K562 (cell line): ENCODE results near the gene NACC1. TPM values are rescaled to one million over a fixed set of nuclear protein-coding genes. Genes with fewer than 3 reads are reported as not detected.

ENCODE experiments used
- ATF1 ChIP-seq, 2 experiments: fragments of 450-650 bp in 1 of 2; IDR thresholded peaks; 2 replicates each; pipeline ENCODE4 v1.6.1; 2016; ENCODE audit warnings: missing compliant biosample characterization in 1 of 2, missing genetic modification characterization in 1 of 2
- BACH1 ChIP-seq: fragments of 200-800 bp; sonication (Bioruptor generic); IDR thresholded peaks from 2 replicates; pipeline ENCODE4 v1.6.1; 2016; ENCODE audit warnings: missing genetic modification characterization, missing compliant biosample characterization
- ERF ChIP-seq: fragments of 450-650 bp; formaldehyde crosslinking; IDR thresholded peaks from 2 replicates; pipeline ENCODE4 v1.4.0; 2020; ENCODE audit warnings: mild to moderate bottlenecking, mixed read lengths
- MAX ChIP-seq: sonication (generic); formaldehyde crosslinking; IDR thresholded peaks from 2 replicates; pipeline ENCODE4 v1.9.0; 2022; ENCODE audit warnings: mild to moderate bottlenecking, missing genetic modification reagents
- NR4A1 ChIP-seq, 2 experiments: fragments of 250-450 bp in 1 of 2; fragments of 450-650 bp in 1 of 2; sonication (Bioruptor Pico) in 1 of 2; IDR thresholded peaks; 2 replicates each; pipeline versions ENCODE4 v1.4.0 to v1.6.1; 2016 to 2020; ENCODE audit warnings: mild to moderate bottlenecking in 2 of 2, missing compliant biosample characterization in 1 of 2, missing genetic modification characterization in 1 of 2, moderate library complexity in 1 of 2
- NUFIP1 ChIP-seq: fragments of 450-650 bp; IDR thresholded peaks from 2 replicates; pipeline ENCODE4 v1.6.1; 2018; ENCODE audit not compliant: partially characterized antibody
- POLR2AphosphoS5 ChIP-seq: IDR thresholded peaks from 2 replicates; pipeline ENCODE4 v1.6.1; 2011; ENCODE audit warnings: mild to moderate bottlenecking, low read depth, low read length, moderate library complexity; ENCODE audit not compliant: control insufficient read depth, insufficient read depth
- RB1 ChIP-seq: fragments of 450-650 bp; IDR thresholded peaks from 2 replicates; pipeline ENCODE4 v1.6.1; 2017; ENCODE audit warnings: low read depth, mild to moderate bottlenecking
- RBFOX2 ChIP-seq: fragments of 200-400 bp; formaldehyde crosslinking; IDR thresholded peaks from 2 replicates; pipeline ENCODE4 v1.6.1; 2017; ENCODE audit warnings: low read depth, mild to moderate bottlenecking, low read length, moderate library complexity
- RHOXF2B ChIP-seq: fragments of 250-450 bp; sonication (Bioruptor Pico); conservative IDR thresholded peaks from 2 replicates; pipeline ENCODE4 v1.5.1; 2021
- SMAD4 ChIP-seq: fragments of 250-450 bp; sonication (Bioruptor Pico); conservative IDR thresholded peaks from 2 replicates; pipeline ENCODE4 v1.8.0; 2021; ENCODE audit warnings: inconsistent platforms, mild to moderate bottlenecking, moderate library complexity
- TCF3 ChIP-seq: sonication (generic); formaldehyde crosslinking; IDR thresholded peaks from 2 replicates; pipeline ENCODE4 v1.4.0; 2020; ENCODE audit warnings: mild to moderate bottlenecking, missing genetic modification reagents
- TFE3 ChIP-seq: fragments of 450-650 bp; formaldehyde crosslinking; IDR thresholded peaks from 2 replicates; pipeline ENCODE4 v1.4.0; 2020; ENCODE audit warnings: mild to moderate bottlenecking, mixed read lengths
- ZBTB2 ChIP-seq: fragments of 450-650 bp; IDR thresholded peaks from 2 replicates; pipeline ENCODE4 v1.6.1; 2016; ENCODE audit warnings: antibody characterized with exemption
- ZNF3 ChIP-seq: fragments of 250-450 bp; sonication (Bioruptor Pico); IDR thresholded peaks from 2 replicates; pipeline ENCODE4 v1.5.0; 2021; ENCODE audit warnings: mild to moderate bottlenecking, moderate library complexity
- ZNF717 ChIP-seq: fragments of 250-450 bp; sonication (Bioruptor Pico); IDR thresholded peaks from 2 replicates; pipeline ENCODE4 v1.5.0; 2021
- polyA plus RNA-seq, 8 experiments: library from polyadenylated mRNA; depleted of rRNA in 4 of 8; stranded (reverse) in 5 of 8; unstranded in 3 of 8; fragments of >200 nt; fragmentation: Nextera tagmentation in 2 of 8; fragmentation: Illumina TruSeq in 1 of 8; extraction: Ambion mirVana in 2 of 8; extraction: Trizol in 1 of 8; gene quantifications; 2 replicates each; pipeline versions ENCODE4 v1.2.1 to v1.2.3, GENCODE V29; 2011 to 2014; ENCODE audit warnings: inconsistent platforms in 1 of 8, missing spikeins in 1 of 8
- total RNA-seq, 7 experiments: library from RNA; depleted of rRNA in 6 of 7; stranded (reverse); fragments of >200 nt in 6 of 7; fragmentation: Illumina TruSeq in 2 of 7; extraction: Trizol in 2 of 7; gene quantifications; 2 replicates each; pipeline versions ENCODE4 v1.2.1 to v1.2.3, GENCODE V29; 2011 to 2021; ENCODE audit warnings: low replicate concordance in 1 of 7
- TF ChIP-seq, protein P1 (sequence below): fragments of 450-650 bp; IDR thresholded peaks from 2 replicates; pipeline ENCODE4 v1.6.1; 2018; ENCODE audit not compliant: partially characterized antibody

Gene NACC1
- total and polyA plus RNA-seq, 9 of the 15 experiments (the other 6 are each of a cell fraction or from before 2014, with no cell fraction given) = 0.04 to 96.6 (median 25.8) TPM

DNA sequence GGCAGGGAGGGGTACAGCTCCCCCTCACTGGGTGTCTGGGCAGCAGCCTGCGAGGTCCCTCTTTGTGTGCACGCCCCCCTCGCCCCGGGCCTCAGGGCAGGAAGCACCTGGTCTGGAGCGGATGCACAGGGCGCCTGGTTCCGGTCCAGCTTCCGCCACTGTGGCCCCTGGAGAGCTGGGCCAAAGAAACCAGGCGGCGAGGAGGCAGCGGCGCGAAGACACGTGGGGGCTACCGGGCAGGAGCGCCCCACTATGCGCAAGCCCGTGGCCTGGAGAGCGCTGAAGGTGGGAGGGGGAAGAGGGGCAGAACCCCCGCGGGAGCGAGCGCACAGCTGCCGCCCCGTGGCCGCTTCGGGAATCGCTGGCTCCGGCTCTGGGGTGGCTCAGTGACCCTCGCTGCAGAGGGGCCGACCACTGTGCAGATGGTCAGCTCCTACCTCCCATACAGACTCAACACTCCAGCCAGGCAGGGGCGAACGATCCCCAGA, 13.7 kb upstream of the NACC1 start (continued):
- TF ChIP-seq, protein P1, sequence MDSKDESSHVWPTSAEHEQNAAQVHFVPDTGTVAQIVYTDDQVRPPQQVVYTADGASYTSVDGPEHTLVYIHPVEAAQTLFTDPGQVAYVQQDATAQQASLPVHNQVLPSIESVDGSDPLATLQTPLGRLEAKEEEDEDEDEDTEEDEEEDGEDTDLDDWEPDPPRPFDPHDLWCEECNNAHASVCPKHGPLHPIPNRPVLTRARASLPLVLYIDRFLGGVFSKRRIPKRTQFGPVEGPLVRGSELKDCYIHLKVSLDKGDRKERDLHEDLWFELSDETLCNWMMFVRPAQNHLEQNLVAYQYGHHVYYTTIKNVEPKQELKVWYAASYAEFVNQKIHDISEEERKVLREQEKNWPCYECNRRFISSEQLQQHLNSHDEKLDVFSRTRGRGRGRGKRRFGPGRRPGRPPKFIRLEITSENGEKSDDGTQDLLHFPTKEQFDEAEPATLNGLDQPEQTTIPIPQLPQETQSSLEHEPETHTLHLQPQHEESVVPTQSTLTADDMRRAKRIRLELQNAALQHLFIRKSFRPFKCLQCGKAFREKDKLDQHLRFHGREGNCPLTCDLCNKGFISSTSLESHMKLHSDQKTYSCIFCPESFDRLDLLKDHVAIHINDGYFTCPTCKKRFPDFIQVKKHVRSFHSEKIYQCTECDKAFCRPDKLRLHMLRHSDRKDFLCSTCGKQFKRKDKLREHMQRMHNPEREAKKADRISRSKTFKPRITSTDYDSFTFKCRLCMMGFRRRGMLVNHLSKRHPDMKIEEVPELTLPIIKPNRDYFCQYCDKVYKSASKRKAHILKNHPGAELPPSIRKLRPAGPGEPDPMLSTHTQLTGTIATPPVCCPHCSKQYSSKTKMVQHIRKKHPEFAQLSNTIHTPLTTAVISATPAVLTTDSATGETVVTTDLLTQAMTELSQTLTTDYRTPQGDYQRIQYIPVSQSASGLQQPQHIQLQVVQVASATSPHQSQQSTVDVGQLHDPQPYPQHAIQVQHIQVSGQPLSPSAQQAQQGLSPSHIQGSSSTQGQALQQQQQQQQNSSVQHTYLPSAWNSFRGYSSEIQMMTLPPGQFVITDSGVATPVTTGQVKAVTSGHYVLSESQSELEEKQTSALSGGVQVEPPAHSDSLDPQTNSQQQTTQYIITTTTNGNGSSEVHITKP = peak; percentile 87
- TF ChIP-seq MAX (CRISPR knock-in tag) = peak; percentile 83
- peak; percentile 54 for TF ChIP-seq NUFIP1
- TF ChIP-seq TCF3 (CRISPR knock-in tag) = no peak
- peak; percentile 19; the same call in 1 of the 2 replicates for TF ChIP-seq ZNF717
- TF ChIP-seq NR4A1 (CRISPR knock-in tag; IDR thresholded peaks at IDR 0.05) = peak; percentile 88; the same call in 1 of the 2 replicates
- peak; percentile 82; the same call in 1 of the 2 replicates for TF ChIP-seq NR4A1 (tag; IDR thresholded peaks at IDR 0.05)
- peak; percentile 82; the same call in 1 of the 2 replicates for TF ChIP-seq SMAD4 (CRISPR knock-in tag)
- no peak for TF ChIP-seq TFE3 (CRISPR knock-in tag)
- no peak for TF ChIP-seq BACH1 (tag)
- no peak for TF ChIP-seq ZNF3
- TF ChIP-seq POLR2AphosphoS5 = peak; percentile 48
- TF ChIP-seq RBFOX2 = peak; percentile 67
- TF ChIP-seq ERF (CRISPR knock-in tag) = peak; percentile 93
- TF ChIP-seq ATF1 (CRISPR knock-in tag; IDR thresholded peaks at IDR 0.05) = no peak
- TF ChIP-seq ATF1 (tag; IDR thresholded peaks at IDR 0.05) = peak; percentile 52; the same call in 1 of the 2 replicates
- TF ChIP-seq RB1 = peak; percentile 85
- no peak for TF ChIP-seq RHOXF2B (CRISPR knock-in tag)
- peak; percentile 72 for TF ChIP-seq ZBTB2
- TF ChIP-seq, all 486 proteins: peak for 117
